GM19397 (cell line): Measurements from ENCODE around the gene TMEM132C.

Experiments used
- ATAC-seq: cut with Tn5 transposase; IDR thresholded peaks from one replicate; pipeline ENCODE4 v1.9.1; 2021; ENCODE audit warnings: mild to moderate bottlenecking, moderate library complexity; ENCODE audit not compliant: unreplicated experiment

TMEM132C gene

DNA sequence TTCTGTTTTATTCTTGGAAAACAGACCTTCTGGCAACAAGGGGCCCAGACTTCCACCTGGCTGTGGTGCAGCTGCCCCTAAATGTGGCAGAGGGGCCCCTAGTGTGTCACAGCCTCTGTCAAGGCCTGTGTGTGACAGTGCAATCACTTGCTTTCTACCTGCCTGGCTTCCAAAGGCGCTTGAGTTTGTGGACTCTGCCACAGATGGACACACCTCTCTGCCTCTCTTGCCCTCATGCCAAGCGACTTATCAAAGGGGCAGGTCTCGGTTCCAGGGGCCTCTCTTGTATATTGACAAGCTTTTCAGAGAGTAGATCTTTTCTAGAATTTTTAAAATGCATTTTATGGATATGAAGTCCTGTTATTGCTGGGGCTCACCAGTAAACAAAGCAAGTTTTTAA is 339.6 kb downstream of the TMEM132C start:
- no peak for ATAC-seq

GRCh38 chr12:128606970-128607369 is 340.0 kb downstream of the TMEM132C start:
- ATAC-seq, result no peak

GRCh38 chr12:128607641-128608040 is 340.7 kb downstream of the TMEM132C start:
- no peak for ATAC-seq

DNA sequence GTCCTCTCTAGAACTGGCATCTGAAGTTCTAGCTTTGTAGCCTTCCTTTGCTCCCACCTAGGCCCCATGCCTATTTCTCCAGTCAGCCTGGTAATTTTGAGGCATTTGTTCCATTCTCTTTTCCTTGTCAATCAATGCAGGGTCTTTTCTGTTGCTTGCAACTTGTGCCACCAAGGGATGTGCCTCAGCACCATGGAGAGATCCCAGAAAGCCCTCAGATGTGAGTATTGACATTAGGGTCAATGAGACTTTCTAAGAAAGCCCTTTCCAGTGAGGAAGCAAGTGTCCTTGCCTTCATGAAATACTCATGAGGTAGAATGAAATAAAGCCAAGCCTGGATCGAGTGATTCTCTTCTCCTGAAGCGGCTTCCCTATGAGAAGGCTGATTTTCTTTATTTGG is 342.9 kb downstream of the TMEM132C start:
- no peak for ATAC-seq

DNA sequence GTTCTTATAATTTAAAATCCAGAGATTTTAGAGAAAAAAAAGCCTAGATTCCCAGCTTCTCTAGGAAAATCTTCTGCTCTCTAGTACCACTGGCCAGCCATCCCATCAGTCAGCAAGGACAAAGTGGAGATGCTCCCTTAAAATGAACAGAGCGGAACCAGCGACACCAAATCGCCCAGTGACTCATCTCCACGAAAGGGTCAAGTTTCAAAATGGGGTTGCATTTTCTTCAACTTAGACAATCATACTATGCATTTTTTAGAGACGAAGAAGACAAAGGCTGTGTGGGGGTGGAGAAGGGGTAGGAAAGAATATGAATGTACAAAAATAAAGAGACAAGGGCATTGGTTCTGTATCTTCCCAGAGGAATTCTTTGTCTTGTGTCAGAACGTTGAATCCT is 344.8 kb downstream of the TMEM132C start:
- ATAC-seq, result no peak

- no peak for ATAC-seq
Measured at GRCh38 chr12:128612150-128612850, 345.3 kb downstream of the TMEM132C start.

- no peak for ATAC-seq
Measured at GRCh38 chr12:128613837-128614590, 347.0 kb downstream of the TMEM132C start.

GRCh38 chr12:128617304-128617833 is 350.4 kb downstream of the TMEM132C start:
- ATAC-seq, result no peak

DNA sequence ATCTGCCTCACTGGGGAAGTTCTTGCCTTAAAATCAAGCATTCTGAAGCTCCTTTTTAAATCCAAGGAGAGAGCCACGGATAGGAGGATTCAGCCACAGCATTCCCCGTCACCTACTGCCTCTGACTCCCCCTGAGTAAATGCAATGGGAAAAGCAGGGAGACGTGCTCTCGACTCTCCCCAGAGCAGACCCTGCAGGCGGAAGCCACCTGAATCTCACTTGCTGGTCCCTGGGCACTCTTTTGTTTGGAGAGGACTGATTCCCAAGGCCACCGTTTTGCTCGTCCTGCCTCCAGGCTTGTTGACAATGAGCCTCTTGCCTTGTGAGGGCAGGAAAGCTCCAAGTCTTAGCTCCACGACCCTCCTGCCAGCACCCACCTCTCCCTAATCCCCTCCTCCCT is 352.3 kb downstream of the TMEM132C start:
- no peak for ATAC-seq

DNA sequence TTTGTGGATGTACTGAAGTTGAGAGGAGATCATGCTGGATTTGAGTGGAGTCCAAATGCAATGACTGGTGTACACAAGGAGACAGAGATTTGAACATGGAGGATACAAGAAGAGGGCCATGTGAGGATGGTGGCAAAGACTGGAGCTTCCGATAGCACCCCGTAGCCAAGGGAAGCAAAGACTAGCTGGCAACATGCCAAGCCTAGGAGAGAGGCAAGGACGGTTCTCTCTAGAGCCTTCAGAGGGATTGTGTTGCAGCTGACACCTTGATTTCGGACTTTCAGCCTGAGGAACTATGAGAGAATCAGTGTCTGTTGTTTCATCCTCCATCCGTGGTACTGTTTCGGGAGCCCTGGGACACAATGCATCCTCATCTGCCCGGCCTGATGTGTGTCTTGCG is 354.3 kb downstream of the TMEM132C start:
- ATAC-seq, result no peak

GRCh38 chr12:128623748-128624147 is 356.8 kb downstream of the TMEM132C start:
- no peak for ATAC-seq

DNA sequence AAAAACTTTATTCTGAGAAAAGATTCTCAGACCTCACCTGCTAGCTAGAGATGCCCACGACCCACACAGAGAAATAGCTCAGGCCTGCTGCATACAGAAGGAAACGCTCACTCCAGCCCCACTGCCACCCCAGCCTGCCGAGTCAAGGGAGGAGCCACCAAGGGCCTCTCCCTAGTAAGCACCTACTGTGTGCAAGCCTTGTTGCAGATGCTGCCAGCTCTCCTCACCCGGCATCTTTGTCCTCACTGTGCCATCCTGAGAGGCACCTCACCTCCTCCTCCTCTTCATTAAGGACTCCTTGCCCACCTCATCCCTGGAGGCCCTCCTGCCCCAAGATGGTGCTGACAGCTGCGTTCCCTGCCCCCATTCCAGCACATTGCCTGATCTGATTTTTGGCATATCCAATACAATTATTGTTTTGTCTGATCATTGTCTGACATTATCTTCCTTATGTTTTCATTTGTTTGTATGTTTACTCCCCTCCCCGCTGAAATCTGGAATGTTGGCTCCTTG is 359.9 kb downstream of the TMEM132C start:
- no peak for ATAC-seq

GRCh38 chr12:128627659-128628058 is 360.7 kb downstream of the TMEM132C start:
- ATAC-seq, result no peak

DNA sequence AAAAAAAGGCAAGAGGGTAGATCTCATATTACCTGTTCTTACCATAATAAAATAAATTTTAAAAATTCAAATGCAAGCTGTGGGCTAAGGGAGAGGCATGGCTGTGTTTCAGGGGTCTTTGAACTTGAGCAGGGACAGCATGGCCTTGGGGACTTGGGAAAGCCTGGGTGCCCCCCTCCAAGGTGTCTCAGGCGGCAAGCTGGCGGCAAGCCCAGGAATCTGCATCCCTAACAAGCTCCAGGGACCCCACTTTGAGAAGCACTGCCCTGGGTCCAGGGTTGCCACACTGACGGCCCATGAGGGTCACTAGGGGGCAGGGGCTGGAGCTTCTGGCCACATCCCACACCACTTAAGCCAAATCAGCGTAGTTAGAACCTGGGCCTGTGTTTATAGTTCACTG is 363.0 kb downstream of the TMEM132C start:
- ATAC-seq, result no peak

GRCh38 chr12:128637642-128638606 is 371.0 kb downstream of the TMEM132C start:
- peak; percentile 81 for ATAC-seq

DNA sequence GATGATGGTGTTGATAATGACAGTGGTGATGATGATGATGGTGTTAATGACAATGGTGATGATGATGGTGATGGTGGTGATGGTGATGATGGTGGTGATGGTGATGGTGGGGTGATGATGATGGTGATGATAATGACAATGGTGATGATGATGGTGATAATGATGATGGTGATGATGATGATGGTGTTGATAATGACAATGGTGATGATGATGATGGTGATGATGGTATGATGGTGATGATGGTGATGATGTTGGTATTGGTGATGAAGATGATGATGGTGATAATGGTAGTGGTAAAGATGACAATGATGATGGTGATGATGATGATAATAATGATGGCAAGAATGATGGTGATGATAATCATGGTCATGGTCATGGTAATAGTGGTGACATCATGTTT is 372.1 kb downstream of the TMEM132C start:
- no peak for ATAC-seq

DNA sequence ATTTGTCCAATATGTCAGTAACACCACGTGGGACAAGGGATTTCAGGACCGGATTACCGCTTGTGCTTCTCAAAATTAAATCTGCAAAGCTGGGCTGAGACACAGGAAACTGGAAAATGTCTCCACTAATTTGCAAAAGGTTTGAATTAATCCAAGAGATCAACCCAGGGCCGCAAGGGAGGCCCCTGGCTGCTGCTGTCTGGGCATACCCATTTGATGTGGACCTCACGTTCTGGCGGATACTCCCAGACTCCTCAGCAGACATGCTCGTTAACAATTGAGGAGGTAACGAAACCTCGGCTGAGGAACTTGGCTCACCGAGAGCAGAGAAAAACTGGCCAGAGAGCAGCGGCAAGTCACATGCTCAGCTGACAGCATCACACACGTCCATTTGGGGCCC is 376.2 kb downstream of the TMEM132C start:
- ATAC-seq, result no peak

DNA sequence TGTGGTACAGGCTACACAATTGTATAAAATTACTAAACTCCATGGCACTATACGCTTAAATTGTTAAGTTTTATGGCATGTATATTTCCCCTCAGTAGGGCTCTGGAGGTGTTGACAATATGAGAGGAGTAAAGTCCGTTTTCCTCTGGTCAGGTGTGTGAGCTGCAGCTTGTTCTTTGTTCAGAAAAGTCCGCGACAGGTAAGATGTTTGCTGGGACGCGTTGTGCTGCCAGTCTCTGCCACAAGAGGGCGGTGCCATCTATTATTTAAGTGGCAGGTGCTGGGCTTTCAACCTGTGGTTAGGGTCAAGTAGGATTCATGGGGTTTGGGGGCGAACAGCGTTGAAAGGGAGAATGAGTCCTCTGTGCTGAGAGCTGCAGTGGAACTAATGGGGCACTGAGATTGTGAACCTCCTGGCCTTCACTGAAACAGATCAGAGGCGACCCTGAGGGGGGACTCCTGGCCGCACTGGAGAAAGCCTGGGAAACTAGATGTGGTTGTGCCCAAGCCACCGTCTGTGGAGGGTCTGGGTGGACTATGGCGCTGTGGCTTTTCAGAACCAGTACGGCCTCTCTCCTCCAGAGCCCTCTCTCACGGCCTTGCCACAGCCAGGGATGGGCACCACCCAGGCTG is 377.8 kb downstream of the TMEM132C start:
- ATAC-seq, result peak; percentile 69

GRCh38 chr12:128649902-128650301 is 382.9 kb downstream of the TMEM132C start:
- ATAC-seq, result no peak

GRCh38 chr12:128652136-128652751 is 385.3 kb downstream of the TMEM132C start:
- ATAC-seq, result no peak
